Measurements from ENCODE around the gene EFCAB13. TPM values are rescaled to one million over a fixed set of nuclear protein-coding genes. Genes with fewer than 3 reads are reported as not detected.
A peak's percentile ranks its signal among the peaks of the same experiment; 100 is the strongest.

Gene EFCAB13
- total RNA-seq, 4 donors from 2014 or later, result 5.9 to 39.6 (median 12.9) TPM

DNA sequence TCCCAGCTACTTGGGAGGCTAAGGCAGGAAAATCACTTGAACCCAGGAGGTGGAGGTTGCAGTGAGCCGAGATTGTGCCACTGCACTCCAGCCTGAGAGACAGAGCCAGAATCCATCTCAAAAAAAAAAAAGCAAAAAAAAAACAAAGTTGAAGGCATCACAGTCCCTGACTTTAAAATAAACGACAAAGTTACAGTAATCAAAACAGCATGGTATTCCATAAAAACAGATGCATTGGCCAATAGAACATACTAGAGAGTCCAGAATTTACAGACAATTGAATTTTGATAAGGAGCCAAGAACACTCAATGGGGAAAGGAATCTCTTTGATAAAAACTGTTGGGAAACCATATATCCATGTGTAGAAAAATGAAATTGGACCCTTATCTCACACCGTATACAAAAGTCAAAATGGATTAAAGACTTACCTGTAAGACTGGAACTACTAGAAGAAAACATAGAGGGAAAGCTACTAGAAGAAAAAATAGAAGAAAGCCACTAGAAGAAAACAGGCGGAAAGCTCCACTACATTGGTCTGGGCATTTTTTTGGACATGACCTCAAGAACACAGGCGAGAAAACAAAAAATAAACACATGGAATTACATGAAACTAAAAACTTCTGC is 2.8 kb upstream of the EFCAB13 start:
- Histone ChIP-seq H3K9me3 (no peaks in the 10 kb centered on the region), H3K27ac (no peak overlapping the region), H3K4me1 (no peaks in the 10 kb centered on the region), H3K27me3 (no peaks in the 10 kb centered on the region), H3K36me3 (no peaks in the 10 kb centered on the region), H3K4me3 (no peak overlapping the region)
- no peak for TF ChIP-seq POLR2A (IDR thresholded peaks at IDR 0.05)
- TF ChIP-seq CTCF (IDR thresholded peaks at IDR 0.05), result no peak
- DNase-seq, result no peak

DNA sequence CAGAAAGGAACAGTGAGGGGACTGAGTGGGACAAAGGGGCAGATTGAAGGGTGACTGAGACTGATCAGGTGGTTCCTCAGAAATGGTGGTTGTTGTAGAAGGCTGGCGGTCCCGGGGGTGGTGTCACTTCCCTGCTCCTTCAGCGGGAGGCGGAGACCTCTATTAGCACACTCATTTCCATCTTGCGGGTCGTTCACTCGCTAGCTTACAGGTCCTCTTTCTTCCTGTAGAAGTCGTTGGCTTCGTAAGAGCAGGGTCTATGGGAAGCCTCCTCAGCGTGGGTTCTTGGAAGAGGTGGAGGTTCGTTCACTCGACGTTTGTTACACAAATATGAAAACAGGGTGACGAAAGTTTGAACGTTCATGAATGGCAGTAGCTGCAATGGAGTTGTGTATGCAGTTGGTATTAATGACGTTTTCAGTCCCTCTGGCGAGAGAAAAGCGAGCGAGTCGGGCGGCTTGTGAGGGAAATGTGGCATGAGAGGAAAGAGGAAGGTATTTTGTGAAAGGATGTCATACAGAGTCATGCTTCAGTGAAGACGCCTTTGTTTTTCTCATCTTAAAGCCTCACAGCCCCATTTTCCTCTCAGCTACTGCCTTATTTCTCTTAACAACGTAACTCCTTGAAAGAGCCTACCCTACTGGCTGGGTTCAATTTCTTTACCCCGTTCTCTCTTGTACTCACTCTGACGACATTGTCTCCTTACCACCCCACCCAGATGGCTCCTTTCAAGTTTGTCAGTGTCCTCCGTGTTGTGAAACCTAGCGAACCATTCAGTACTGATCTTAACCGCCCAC is 667 bp downstream of the EFCAB13 start:
- peak overlapping the region; percentile 93 to 95 (median 94) for H3K27ac ChIP-seq
- peak; percentile 70 to 81 (median 71) for DNase-seq
- TF ChIP-seq CTCF (IDR thresholded peaks at IDR 0.05) (no peak), POLR2A (IDR thresholded peaks at IDR 0.05) (no peak)

DNA sequence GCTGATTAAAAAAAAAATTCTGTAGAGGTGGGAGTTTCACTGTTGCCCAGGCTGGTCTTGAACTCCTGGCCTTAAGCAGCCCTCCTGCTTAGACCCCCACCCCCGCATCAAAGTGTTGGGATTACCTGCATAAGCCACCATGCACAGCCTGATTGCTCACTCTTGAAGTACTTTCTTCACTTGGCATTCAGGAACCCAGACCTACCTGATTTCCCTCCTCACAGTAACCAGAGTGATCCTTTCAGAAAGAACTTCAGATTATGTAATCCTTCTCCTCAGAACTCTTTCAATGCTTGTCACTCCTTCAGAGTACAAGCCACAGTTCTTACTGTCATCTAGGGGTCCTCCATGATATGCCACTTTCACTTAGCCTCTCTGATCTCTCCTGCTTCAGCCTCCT is 1.4 kb downstream of the EFCAB13 start:
- Histone ChIP-seq H3K9me3 (no peaks in the 10 kb centered on the region), H3K27me3 (no peaks in the 10 kb centered on the region), H3K36me3 (no peaks in the 10 kb centered on the region), H3K4me1 (no peaks in the 10 kb centered on the region), H3K27ac (peak overlapping the region in 2 of 4 donors; percentile 94 to 95), H3K4me3 (peak overlapping the region in 2 of 4 donors; percentile 69 to 71)
- no peak for DNase-seq
- TF ChIP-seq CTCF (IDR thresholded peaks at IDR 0.05), result no peak
- TF ChIP-seq POLR2A (IDR thresholded peaks at IDR 0.05), result no peak

More for the DNA sequence above, 667 bp downstream of the EFCAB13 start:
- Histone ChIP-seq H3K27me3 (no peaks in the 10 kb centered on the region), H3K9me3 (no peaks in the 10 kb centered on the region), H3K4me1 (no peaks in the 10 kb centered on the region), H3K4me3 (peak overlapping the region; percentile 67 to 71 (median 70)), H3K36me3 (no peaks in the 10 kb centered on the region)

GRCh38 chr17:47330548-47330947 is 6.8 kb downstream of the EFCAB13 start:
- no peaks in the 10 kb centered on the region for H3K9me3 ChIP-seq
- no peak overlapping the region for H3K4me3 ChIP-seq
- peaks cover 0 to 5% (median 0%) of the 10 kb centered on the region in 3 donors for H3K36me3 ChIP-seq
- TF ChIP-seq CTCF (IDR thresholded peaks at IDR 0.05) (no peak), POLR2A (IDR thresholded peaks at IDR 0.05) (no peak)
- no peaks in the 10 kb centered on the region for H3K4me1 ChIP-seq
- DNase-seq, result no peak
- H3K27me3 ChIP-seq, result no peaks in the 10 kb centered on the region
- no peak overlapping the region for H3K27ac ChIP-seq

GRCh38 chr17:47332287-47332686 is 8.5 kb downstream of the EFCAB13 start:
- TF ChIP-seq CTCF (IDR thresholded peaks at IDR 0.05) (no peak), POLR2A (IDR thresholded peaks at IDR 0.05) (no peak)
- Histone ChIP-seq H3K27ac (no peak overlapping the region), H3K9me3 (no peaks in the 10 kb centered on the region), H3K4me3 (no peak overlapping the region), H3K36me3 (peaks cover 0 to 5% (median 0%) of the 10 kb centered on the region in 3 donors), H3K4me1 (no peaks in the 10 kb centered on the region), H3K27me3 (no peaks in the 10 kb centered on the region)
- no peak for DNase-seq
